Measurements from ENCODE around the gene ADAMTS2. TPM values are rescaled to one million over a fixed set of nuclear protein-coding genes. Genes with fewer than 3 reads are reported as not detected.

Gene ADAMTS2
- total and polyA plus RNA-seq, 2 of the 8 experiments (the other 6 are each of a cell fraction or from before 2014, with no cell fraction given) = 6.6 to 7.3 TPM

- H3K23me2 ChIP-seq (ENCODE audit: low read depth, low read length) = no peaks in the 10 kb centered on the region
- no peak overlapping the region for H3K23ac ChIP-seq (ENCODE audit: insufficient read length)
- H3K4me2 ChIP-seq (ENCODE audit: insufficient read depth in 1 of 2, low read depth in 2 of 2, low read length in 2 of 2) = no peak overlapping the region
- no peaks in the 10 kb centered on the region; a peak in 1 of 7 replicates for H3K4me1 ChIP-seq (replicated peaks in 1 of 4; ENCODE audit: control insufficient read depth in 3 of 4, insufficient read depth in 4 of 4, low read length in 3 of 4)
- no peak overlapping the region for H2BK15ac ChIP-seq (ENCODE audit: low read length)
- H3K27ac ChIP-seq (ENCODE audit: low read depth, low read length) = no peak overlapping the region
- no peak overlapping the region for H3K56ac ChIP-seq (replicated peaks; ENCODE audit: insufficient read length, low read depth, low read length)
- no peaks in the 10 kb centered on the region for H3K36me3 ChIP-seq (ENCODE audit: control insufficient read depth in 2 of 4, insufficient read depth in 4 of 4, low read length in 3 of 4)
- H2AFZ ChIP-seq (ENCODE audit: low read length) = no peak overlapping the region
- POLR2A ChIA-PET (ENCODE audit: partially characterized antibody) = no interaction called here
- no peaks in the 10 kb centered on the region for H3K79me2 ChIP-seq (ENCODE audit: control insufficient read depth in 1 of 2, insufficient read depth in 2 of 2, low read length in 2 of 2)
- H3K79me1 ChIP-seq (ENCODE audit: low read depth, low read length) = no peaks in the 10 kb centered on the region
- H4K91ac ChIP-seq (replicated peaks; ENCODE audit: insufficient read length, low read length) = no peak overlapping the region
- peaks cover 0 to 4% of the 10 kb centered on the region in 2 experiments; a peak in 1 of 4 replicates for H3K9me3 ChIP-seq (ENCODE audit: insufficient read depth in 2 of 2, low read depth in 1 of 2, low read length in 1 of 2)
- H3K27me3 ChIP-seq (replicated peaks in 1 of 4; ENCODE audit: control insufficient read depth in 3 of 4, extremely low read depth in 1 of 4, insufficient read depth in 3 of 4, low read length in 3 of 4) = no peaks in the 10 kb centered on the region; a peak in 1 of 7 replicates
- no peak for DNase-seq (ENCODE audit: low read depth in 1 of 2, low spot score in 2 of 2)
- H2BK12ac ChIP-seq (ENCODE audit: low read depth, low read length) = no peak overlapping the region
- H2BK5ac ChIP-seq (ENCODE audit: low read depth, low read length) = no peak overlapping the region
- no peak overlapping the region; the same call in 1 of the 2 replicates for H4K8ac ChIP-seq (ENCODE audit: extremely low read depth, insufficient read depth, low read length)
- no peak overlapping the region for H3K18ac ChIP-seq (ENCODE audit: extremely low read depth, low read length)
- no peak for FAIRE-seq
- H2BK20ac ChIP-seq (ENCODE audit: low read length) = no peak overlapping the region
- H4K20me1 ChIP-seq (replicated peaks in 1 of 2; ENCODE audit: control insufficient read depth in 1 of 2, insufficient read depth in 2 of 2, low read length in 2 of 2) = no peaks in the 10 kb centered on the region
- no peak overlapping the region for H3K14ac ChIP-seq (ENCODE audit: insufficient read length)
- CTCF ChIA-PET (ENCODE audit: partially characterized antibody) = interaction anchor here (1.0 kb wide), 1 partner anchor 11 kb away, joined by 3 read pairs; no protein-coding TSS in a partner anchor
- 97% methylated on average over 3 of the region's 3 CpGs; no CpG with 5 or more reads in 1 of the 2 experiments for WGBS, 2 experiments (ENCODE audit: extremely low coverage in 1 of 2, insufficient coverage in 1 of 2, insufficient read length in 1 of 2, insufficient replicate concordance in 2 of 2, low coverage in 1 of 2, low lambda C conversion rate in 2 of 2, missing lambda C conversion rate in 1 of 2)
- H3K4me3 ChIP-seq (ENCODE audit: extremely low read depth in 1 of 4, insufficient read depth in 2 of 4, low read depth in 3 of 4, low read length in 4 of 4) = no peak overlapping the region
- H2BK120ac ChIP-seq (replicated peaks; ENCODE audit: low read depth, low read length) = no peak overlapping the region
- H3K4ac ChIP-seq (replicated peaks; ENCODE audit: insufficient read length, low read depth, low read length) = no peak overlapping the region
- no peak overlapping the region for H3K9ac ChIP-seq (replicated peaks in 1 of 4; ENCODE audit: extremely low read depth in 1 of 4, low read depth in 3 of 4, low read length in 3 of 4)
- no peak overlapping the region for H4K5ac ChIP-seq (ENCODE audit: insufficient read length, low read depth, low read length)
- no peak overlapping the region for H2AK5ac ChIP-seq (ENCODE audit: low read depth, low read length)
- TF ChIP-seq SP1 (IDR thresholded peaks at IDR 0.05; ENCODE audit: low read depth, low read length) (no peak), NANOG (IDR thresholded peaks at IDR 0.05; ENCODE audit: insufficient read depth, low read depth, low read length, poor library complexity, severe bottlenecking) (no peak), SP2 (IDR thresholded peaks at IDR 0.05; ENCODE audit: low read length) (no peak), ATF2 (IDR thresholded peaks at IDR 0.05; ENCODE audit: low read length) (no peak), POLR2AphosphoS5 (IDR thresholded peaks at IDR 0.05; ENCODE audit: low read depth, low read length) (no peak)
Observed at GRCh38 chr5:179375236-179375685, 30.0 kb upstream of the ADAMTS2 start.
